Subcutaneous adipose tissue (tissue), 4 donors: ENCODE data around the gene NEGR1. TPM values are rescaled to one million over a fixed set of nuclear protein-coding genes. Genes with fewer than 3 reads are reported as not detected.

Source experiments
- total RNA-seq, 4 donors: library from RNA; depleted of rRNA; stranded (reverse); fragments of >200 nt; gene quantifications; one replicate each; pipeline ENCODE4 v1.1.0, GENCODE V29; 2016
- TF ChIP-seq, protein P1 (sequence below): fragments of 450-650 bp; IDR thresholded peaks from one replicate; pipeline ENCODE4 v1.5.1; 2016; ENCODE audit warnings: low read depth, mild to moderate bottlenecking, control low read depth, antibody characterized with exemption, moderate library complexity

Gene NEGR1
- total RNA-seq, 4 donors from 2014 or later = 18.6 to 42.9 (median 35.3) TPM

DNA sequence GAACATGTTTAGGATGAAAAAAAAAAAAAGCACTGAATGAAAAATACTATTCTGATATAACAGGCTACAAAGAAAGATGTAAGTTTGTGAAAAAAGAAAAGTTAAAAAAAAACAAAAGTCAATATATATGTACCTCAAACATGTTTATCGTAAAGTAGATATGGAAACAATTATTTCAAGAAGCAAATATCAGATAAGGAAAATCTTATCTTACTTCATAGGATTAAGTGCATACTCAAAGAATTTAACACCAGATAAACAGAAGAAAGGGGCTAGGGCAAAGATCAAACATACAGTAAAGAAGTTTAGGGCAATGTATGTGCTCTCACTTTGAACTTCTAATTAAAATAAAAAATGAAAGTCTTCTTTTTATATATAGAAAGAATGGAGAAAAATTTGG lies 75.3 kb downstream of the NEGR1 start:
- TF ChIP-seq, protein P1, sequence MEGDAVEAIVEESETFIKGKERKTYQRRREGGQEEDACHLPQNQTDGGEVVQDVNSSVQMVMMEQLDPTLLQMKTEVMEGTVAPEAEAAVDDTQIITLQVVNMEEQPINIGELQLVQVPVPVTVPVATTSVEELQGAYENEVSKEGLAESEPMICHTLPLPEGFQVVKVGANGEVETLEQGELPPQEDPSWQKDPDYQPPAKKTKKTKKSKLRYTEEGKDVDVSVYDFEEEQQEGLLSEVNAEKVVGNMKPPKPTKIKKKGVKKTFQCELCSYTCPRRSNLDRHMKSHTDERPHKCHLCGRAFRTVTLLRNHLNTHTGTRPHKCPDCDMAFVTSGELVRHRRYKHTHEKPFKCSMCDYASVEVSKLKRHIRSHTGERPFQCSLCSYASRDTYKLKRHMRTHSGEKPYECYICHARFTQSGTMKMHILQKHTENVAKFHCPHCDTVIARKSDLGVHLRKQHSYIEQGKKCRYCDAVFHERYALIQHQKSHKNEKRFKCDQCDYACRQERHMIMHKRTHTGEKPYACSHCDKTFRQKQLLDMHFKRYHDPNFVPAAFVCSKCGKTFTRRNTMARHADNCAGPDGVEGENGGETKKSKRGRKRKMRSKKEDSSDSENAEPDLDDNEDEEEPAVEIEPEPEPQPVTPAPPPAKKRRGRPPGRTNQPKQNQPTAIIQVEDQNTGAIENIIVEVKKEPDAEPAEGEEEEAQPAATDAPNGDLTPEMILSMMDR = no peak

DNA sequence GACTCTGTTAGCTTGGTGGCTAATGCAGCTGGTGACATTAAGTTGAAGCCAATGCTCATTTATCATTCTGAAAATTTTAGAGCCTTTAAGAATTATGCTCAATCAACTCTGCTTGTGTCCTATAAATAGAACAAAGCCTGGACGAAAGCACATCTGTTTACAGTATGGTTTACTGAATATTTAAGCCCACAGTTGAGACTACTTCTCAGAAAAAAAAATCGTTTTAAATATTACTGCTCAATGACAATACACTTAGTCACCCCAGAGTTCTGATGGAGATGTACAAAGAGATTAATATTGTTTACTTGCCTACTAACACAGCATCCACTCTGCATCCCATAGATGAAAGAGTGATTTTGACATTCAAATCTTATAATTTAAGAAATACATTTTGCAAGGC lies 79.6 kb downstream of the NEGR1 start:
- TF ChIP-seq, protein P1 = no peak

DNA sequence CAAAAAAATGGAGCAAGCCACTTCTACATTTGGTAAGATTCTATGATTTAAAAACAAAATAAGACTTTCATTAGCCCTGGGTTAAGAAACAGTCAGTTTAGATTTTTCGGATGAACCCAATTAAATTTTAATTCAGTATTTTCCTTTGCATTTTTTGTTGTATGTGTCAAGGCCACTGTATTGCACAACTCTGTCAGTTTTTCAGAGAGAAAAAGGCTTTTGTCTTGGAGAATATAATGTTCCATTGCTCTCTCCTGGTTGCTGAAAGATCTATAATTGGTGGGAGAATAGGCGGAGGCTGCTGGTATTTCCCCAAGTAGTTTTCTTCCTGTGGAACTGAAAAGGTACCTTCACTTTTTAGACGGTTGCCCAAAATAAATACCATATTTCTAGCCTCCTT lies 84.6 kb downstream of the NEGR1 start:
- TF ChIP-seq, protein P1 = no peak

DNA sequence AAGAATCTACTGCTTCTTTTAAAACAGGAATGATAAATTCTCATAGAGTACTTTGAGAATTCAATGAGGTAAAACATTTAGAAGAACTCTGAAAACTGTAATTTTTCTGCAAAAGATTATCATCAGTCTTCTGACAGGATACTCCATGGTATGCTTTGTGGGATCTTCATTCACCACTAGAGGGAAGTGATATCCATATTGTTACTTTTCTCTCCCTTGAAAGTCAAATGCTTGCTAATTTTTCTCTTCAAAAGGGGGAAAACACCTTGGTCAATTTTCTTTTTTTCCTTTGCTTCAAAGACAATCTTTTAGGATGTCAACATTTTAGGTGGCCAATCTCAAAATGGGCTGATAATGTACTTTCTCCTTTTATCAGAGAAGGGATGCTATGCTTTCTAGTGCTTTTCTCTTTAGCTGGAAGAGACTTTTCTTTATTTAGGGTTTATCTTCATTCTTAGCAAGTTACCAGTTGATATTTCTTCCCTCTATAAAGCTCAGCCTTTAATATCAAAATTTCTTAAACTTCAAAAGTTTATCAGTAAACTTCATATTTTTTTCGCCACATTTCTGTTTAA lies 95.5 kb downstream of the NEGR1 start:
- TF ChIP-seq, protein P1 = no peak

DNA sequence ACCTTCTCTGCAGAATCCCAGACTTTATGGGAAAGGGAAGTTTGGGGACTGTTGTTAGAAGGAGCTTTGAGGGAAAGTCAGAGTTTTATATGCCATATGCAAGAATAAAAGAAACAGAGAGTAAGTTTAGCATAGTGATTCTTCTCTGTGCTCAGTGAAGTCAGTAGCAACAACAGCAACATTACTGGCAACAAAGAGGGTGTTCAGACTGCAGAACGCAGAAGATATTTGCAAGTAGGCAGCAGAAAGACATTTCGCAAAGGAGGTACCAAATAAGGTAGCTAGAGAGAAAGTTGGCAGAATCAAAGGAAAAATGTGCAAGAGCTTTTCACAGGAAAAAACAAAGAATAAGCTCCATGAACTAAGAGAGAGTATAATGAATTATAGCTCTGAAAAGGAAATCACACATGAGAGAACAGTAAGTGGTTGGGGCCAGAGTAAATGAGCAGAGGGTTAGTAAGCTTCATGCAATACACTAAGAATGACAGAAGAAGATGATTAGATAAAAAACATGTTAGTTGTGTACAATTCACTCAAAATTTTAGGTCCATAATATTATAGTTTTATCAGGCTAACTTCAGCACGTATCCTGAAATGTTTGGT lies 98.1 kb downstream of the NEGR1 start:
- TF ChIP-seq, protein P1 = no peak

DNA sequence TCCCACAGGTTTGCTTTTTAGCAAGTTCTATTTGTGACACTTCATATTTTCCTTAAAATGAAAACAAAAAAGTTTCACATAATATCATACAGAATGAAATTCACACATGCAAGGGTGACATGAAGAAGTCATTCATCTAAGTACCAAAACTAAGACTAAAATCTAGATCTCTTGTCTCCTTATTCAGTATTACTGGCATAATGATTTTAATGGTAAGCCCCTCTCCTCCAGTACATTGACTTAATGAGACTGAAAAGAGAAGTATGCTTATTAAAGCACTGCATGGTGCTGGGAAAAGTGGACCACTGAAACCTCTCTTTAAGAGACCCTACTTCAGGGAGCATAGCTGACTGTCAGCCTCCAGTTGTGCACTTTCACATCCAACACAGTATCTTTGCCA lies 99.5 kb downstream of the NEGR1 start:
- TF ChIP-seq, protein P1 = no peak

DNA sequence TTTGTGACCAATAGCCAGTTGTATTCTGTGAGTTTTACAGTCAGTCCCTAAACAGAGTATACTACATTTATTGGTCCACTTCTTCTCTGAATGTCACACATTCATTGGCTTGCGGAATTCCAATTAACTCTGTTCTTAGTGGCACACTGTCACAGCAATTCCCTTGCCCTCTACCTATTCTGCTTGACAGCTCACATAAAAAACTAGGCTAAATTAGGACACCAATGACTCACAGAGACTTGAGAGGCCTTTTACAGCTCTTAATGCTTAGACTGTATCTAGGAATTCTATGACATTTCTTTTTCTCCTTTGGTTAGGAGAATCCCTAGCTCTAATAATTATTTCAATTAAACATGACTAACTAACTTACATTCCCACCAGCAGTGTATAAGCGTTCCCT lies 104.1 kb downstream of the NEGR1 start:
- TF ChIP-seq, protein P1 = no peak
